ENCODE results near the gene MBOAT1. TPM values are rescaled to one million over a fixed set of nuclear protein-coding genes. Genes with fewer than 3 reads are reported as not detected.
"Not testable (repeated sequence)": the region's sequence is repeated elsewhere in the genome, so short reads cannot be mapped to it uniquely, and the experiment has no call there.

Gene MBOAT1
- total and polyA plus RNA-seq, 11 donors = 2.1 to 14.4 (median 3.3) TPM

GRCh38 chr6:20252311-20252710 is 40.0 kb upstream of the MBOAT1 start:
- TF ChIP-seq POLR2A (IDR thresholded peaks at IDR 0.05) (no peak), CTCF (IDR thresholded peaks at IDR 0.05) (no peak)

GRCh38 chr6:20251525-20251924 is 39.3 kb upstream of the MBOAT1 start:
- H3K4me1 ChIP-seq = no peaks in the 10 kb centered on the region
- no peaks in the 10 kb centered on the region for H3K27me3 ChIP-seq
- 85 to 92% (median 86%) methylated on average over 5 of the region's 5 CpGs for WGBS, 4 donors
- DNase-seq (no peak), ATAC-seq (no peak)
- TF ChIP-seq POLR2A (IDR thresholded peaks at IDR 0.05) = no peak
- H3K9me3 ChIP-seq = peaks cover 0 to 7% (median 0%) of the 10 kb centered on the region in 12 donors
- H3K4me3 ChIP-seq = no peak overlapping the region
- intact Hi-C loops (cut with DNase I) = no loop called here
- no peak overlapping the region for H3K27ac ChIP-seq
- no peaks in the 10 kb centered on the region for H3K36me3 ChIP-seq

More at GRCh38 chr6:20252311-20252710, 40.0 kb upstream of the MBOAT1 start:
- H3K27me3 ChIP-seq = no peaks in the 10 kb centered on the region
- WGBS, 4 donors = 67 to 74% (median 71%) methylated on average over 6 of the region's 6 CpGs
- H3K27ac ChIP-seq = no peak overlapping the region
- no peak overlapping the region for H3K4me3 ChIP-seq
- peaks cover 0 to 7% (median 0%) of the 10 kb centered on the region in 12 donors for H3K9me3 ChIP-seq
- ATAC-seq (peak in 1 of 4 donors; percentile 24), DNase-seq (peak in 2 of 5 donors; percentile 34 to 38)
- H3K36me3 ChIP-seq = no peaks in the 10 kb centered on the region
- peaks cover 0 to 4% (median 0%) of the 10 kb centered on the region in 12 donors for H3K4me1 ChIP-seq
- intact Hi-C loops (cut with DNase I) = no loop called here

GRCh38 chr6:20246125-20246524 is 33.9 kb upstream of the MBOAT1 start:
- Histone ChIP-seq H3K36me3 (no peaks in the 10 kb centered on the region), H3K4me1 (no peaks in the 10 kb centered on the region), H3K27me3 (no peaks in the 10 kb centered on the region), H3K4me3 (no peak overlapping the region), H3K27ac (peak overlapping the region in 1 of 12 donors; percentile 7), H3K9me3 (no peaks in the 10 kb centered on the region)
- ATAC-seq = no peak
- intact Hi-C loops (cut with DNase I) = no loop called here
- DNase-seq = no peak
- TF ChIP-seq CTCF (IDR thresholded peaks at IDR 0.05) (no peak), POLR2A (IDR thresholded peaks at IDR 0.05) (no peak)
- 41 to 56% (median 48%) methylated on average over 2 of the region's 2 CpGs for WGBS, 4 donors

- WGBS, 4 donors = 95 to 97% (median 96%) methylated on average over 22 to 29 of the region's 29 CpGs
Observed at GRCh38 chr6:20244807-20245681, 32.8 kb upstream of the MBOAT1 start.

GRCh38 chr6:20243288-20243687 is 31.0 kb upstream of the MBOAT1 start:
- H3K36me3 ChIP-seq = no peaks in the 10 kb centered on the region
- intact Hi-C loops (cut with DNase I) = no loop called here
- no peak overlapping the region for H3K27ac ChIP-seq
- no peaks in the 10 kb centered on the region for H3K4me1 ChIP-seq
- TF ChIP-seq CTCF (IDR thresholded peaks at IDR 0.05) (no peak), POLR2A (IDR thresholded peaks at IDR 0.05) (no peak)
- H3K27me3 ChIP-seq = no peaks in the 10 kb centered on the region
- H3K9me3 ChIP-seq = no peaks in the 10 kb centered on the region
- no peak for ATAC-seq
- no peak for DNase-seq
- H3K4me3 ChIP-seq = no peak overlapping the region
- 70 to 91% (median 76%) methylated on average over 1 of the region's 1 CpG for WGBS, 4 donors

More at GRCh38 chr6:20244807-20245681, 32.8 kb upstream of the MBOAT1 start:
- H3K27me3 ChIP-seq; H3K36me3 ChIP-seq; ATAC-seq; H3K4me1 ChIP-seq; H3K27ac ChIP-seq; intact Hi-C loops (cut with DNase I); H3K4me3 ChIP-seq; H3K9me3 ChIP-seq; DNase-seq: not testable (repeated sequence)
